ENCODE data around the gene DUSP6. TPM values are rescaled to one million over a fixed set of nuclear protein-coding genes. Genes with fewer than 3 reads are reported as not detected.

DUSP6 gene
- total RNA-seq, 2 donors from 2014 or later = 30.6 to 36.2 TPM

DNA sequence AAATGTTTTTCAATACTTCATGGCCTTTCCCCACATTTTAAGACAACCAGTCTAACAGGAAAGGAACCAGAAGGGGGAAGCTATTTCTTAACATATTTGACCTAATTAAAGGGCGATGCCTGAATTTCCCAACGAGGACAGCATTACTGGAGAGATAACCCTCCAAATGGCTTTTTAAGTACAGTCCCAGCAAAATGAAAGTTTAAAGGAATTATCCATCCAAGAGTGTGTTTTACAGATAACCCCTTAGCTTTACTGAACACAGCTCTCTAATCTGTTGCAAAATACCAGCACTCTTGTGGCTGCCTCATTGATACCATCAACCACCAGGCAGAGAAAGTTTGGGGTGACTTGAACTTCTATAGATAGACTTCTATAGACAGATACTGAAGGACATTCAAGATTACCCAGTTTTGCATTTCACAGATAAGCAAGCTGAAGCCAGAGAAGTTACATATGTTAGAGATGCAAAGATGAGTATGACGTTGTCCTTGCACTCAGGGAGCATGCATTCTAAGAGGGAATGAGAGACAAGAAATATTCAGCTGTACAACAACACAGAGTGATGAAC lies 41.3 kb upstream of the DUSP6 start:
- H3K4me1 ChIP-seq (replicated peaks) = no peaks in the 10 kb centered on the region
- intact Hi-C loops (cut with DNase I) = no loop called here
- TF ChIP-seq POLR2A (IDR thresholded peaks at IDR 0.05) (no peak), POLR2AphosphoS5 (IDR thresholded peaks at IDR 0.05) (no peak)
- TF ChIP-seq, protein P1, sequence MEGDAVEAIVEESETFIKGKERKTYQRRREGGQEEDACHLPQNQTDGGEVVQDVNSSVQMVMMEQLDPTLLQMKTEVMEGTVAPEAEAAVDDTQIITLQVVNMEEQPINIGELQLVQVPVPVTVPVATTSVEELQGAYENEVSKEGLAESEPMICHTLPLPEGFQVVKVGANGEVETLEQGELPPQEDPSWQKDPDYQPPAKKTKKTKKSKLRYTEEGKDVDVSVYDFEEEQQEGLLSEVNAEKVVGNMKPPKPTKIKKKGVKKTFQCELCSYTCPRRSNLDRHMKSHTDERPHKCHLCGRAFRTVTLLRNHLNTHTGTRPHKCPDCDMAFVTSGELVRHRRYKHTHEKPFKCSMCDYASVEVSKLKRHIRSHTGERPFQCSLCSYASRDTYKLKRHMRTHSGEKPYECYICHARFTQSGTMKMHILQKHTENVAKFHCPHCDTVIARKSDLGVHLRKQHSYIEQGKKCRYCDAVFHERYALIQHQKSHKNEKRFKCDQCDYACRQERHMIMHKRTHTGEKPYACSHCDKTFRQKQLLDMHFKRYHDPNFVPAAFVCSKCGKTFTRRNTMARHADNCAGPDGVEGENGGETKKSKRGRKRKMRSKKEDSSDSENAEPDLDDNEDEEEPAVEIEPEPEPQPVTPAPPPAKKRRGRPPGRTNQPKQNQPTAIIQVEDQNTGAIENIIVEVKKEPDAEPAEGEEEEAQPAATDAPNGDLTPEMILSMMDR (IDR thresholded peaks at IDR 0.05) = no peak
- no peak overlapping the region for H3K27ac ChIP-seq
- no peak for DNase-seq (ENCODE audit: low spot score)
- no peaks in the 10 kb centered on the region for H3K27me3 ChIP-seq (replicated peaks; ENCODE audit: insufficient read depth)
- no peaks in the 10 kb centered on the region for H3K36me3 ChIP-seq
- H3K4me3 ChIP-seq = no peak overlapping the region
- WGBS = 62% methylated on average over 3 of the region's 3 CpGs
- H3K9me3 ChIP-seq = no peaks in the 10 kb centered on the region

DNA sequence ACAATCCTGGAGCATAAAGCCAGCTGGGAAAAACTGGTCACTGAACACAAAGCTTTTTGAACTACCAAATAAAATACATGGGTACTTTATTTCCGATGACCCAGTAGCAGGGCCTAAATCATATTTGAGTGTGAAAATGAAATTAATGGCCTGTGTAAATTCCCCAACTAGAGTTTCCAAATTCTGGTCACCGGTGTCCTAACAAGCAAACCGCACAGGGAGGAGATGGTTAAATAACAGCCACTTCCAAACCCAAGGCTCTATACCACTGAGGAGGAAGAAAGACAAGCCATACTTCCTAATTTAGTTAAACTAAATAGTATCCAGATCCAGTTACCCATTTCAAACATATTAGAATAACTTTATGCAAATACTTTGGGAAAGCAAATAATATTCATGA lies 40.1 kb upstream of the DUSP6 start:
- no peaks in the 10 kb centered on the region for H3K27me3 ChIP-seq (replicated peaks; ENCODE audit: insufficient read depth)
- H3K4me3 ChIP-seq = no peak overlapping the region
- intact Hi-C loops (cut with DNase I) = no loop called here
- no peaks in the 10 kb centered on the region for H3K4me1 ChIP-seq (replicated peaks)
- H3K36me3 ChIP-seq = no peaks in the 10 kb centered on the region
- no peak for DNase-seq (ENCODE audit: low spot score)
- no peaks in the 10 kb centered on the region for H3K9me3 ChIP-seq
- H3K27ac ChIP-seq = no peak overlapping the region
- no peak for TF ChIP-seq POLR2AphosphoS5 (IDR thresholded peaks at IDR 0.05)
- TF ChIP-seq, protein P1 (IDR thresholded peaks at IDR 0.05) = no peak
- no peak for TF ChIP-seq POLR2A (IDR thresholded peaks at IDR 0.05)
- 85% methylated on average over 3 of the region's 3 CpGs for WGBS

DNA sequence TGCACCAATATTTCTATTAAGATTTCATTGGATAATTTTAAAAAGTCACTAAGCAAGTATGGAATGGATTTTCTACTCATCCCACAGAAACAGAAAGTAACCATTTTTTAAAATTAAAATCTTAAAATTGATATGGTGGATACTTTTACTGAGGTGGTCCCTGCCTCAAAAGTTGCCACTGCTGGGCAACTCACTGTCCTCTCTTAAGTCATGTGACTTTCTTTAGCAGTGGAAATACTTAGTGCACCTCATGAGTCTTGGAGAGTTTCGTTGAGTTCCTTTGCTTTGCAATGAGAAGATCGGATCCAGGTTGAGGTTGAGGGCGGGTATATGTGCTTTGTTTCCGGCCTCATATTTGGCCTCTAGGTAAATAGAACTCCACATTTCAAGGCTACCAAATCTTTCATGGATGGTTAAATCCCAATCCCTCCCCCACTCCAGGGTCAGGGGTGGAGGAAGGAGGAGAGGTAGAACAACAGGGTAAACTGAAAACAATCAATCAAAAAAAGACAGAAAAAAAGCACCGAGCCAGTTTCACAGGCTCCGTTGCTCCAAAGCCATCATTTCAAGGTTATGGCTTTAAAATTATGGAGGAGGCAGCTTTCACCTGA lies 39.5 kb upstream of the DUSP6 start:
- Histone ChIP-seq H3K9me3 (no peaks in the 10 kb centered on the region), H3K4me1 (replicated peaks) (no peaks in the 10 kb centered on the region), H3K36me3 (no peaks in the 10 kb centered on the region), H3K27ac (no peak overlapping the region), H3K27me3 (replicated peaks; ENCODE audit: insufficient read depth) (no peaks in the 10 kb centered on the region), H3K4me3 (no peak overlapping the region)
- WGBS = 92% methylated on average over 6 of the region's 6 CpGs
- TF ChIP-seq POLR2A (IDR thresholded peaks at IDR 0.05) (no peak), POLR2AphosphoS5 (IDR thresholded peaks at IDR 0.05) (no peak)
- TF ChIP-seq, protein P1 (IDR thresholded peaks at IDR 0.05) = no peak
- intact Hi-C loops (cut with DNase I) = no loop called here
- DNase-seq (ENCODE audit: low spot score) = no peak

DNA sequence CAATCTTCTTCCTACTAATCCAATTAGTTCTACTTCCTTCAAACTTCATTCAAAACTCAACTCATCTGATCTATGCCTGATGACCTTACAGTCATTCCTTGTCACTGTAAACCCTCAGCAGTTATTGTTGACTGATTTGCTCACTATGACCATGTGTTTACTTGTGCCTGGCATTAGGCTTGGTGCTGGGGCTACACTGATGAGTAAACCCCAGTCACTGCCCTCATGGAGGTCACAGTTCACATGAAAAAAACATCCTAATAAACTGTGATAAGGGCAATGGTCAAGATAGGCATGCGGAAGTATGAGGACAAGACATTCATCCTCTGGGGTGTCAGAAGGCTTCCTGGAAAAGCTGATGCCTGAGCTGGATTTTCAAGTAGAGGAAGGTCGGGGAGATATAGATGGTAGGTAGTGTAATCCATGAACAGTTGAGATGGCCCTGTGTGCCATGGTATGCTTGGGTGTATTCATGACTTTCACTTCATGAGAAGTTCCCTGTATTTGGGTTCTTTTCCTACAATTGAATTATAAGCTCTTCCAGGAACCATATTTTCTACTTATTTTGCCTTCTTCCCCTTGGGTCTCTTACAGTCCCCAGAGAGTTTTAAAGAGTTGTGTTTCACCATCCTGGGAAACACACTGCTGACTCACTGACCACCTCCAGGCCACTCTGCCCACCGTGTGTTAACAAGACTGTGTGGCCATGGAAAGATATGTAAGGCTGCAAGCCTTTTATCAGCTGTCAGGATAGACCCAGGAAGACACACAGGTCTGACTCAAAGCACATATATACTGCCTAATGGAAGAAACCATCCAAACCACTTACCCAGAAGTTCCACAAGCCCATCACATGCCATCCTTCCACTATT lies 38.7 kb upstream of the DUSP6 start:
- Histone ChIP-seq H3K4me1 (replicated peaks) (no peaks in the 10 kb centered on the region), H3K9me3 (no peaks in the 10 kb centered on the region), H3K27ac (no peak overlapping the region), H3K36me3 (no peaks in the 10 kb centered on the region), H3K27me3 (replicated peaks; ENCODE audit: insufficient read depth) (no peaks in the 10 kb centered on the region), H3K4me3 (no peak overlapping the region)
- TF ChIP-seq, protein P1 (IDR thresholded peaks at IDR 0.05) = no peak
- TF ChIP-seq POLR2A (IDR thresholded peaks at IDR 0.05) = no peak
- no peak for TF ChIP-seq POLR2AphosphoS5 (IDR thresholded peaks at IDR 0.05)
- intact Hi-C loops (cut with DNase I) = no loop called here
- WGBS = 92% methylated on average over 3 of the region's 3 CpGs
- DNase-seq (ENCODE audit: low spot score) = no peak
